T-helper 1 cell (primary cell): ENCODE results near the gene ADAMTS1.

Source experiments
- DNase-seq, 5 donors: peaks; one replicate each; pipeline ENCODE4 v3.0.0-alpha.2; 2012 to 2020

Gene ADAMTS1

DNA sequence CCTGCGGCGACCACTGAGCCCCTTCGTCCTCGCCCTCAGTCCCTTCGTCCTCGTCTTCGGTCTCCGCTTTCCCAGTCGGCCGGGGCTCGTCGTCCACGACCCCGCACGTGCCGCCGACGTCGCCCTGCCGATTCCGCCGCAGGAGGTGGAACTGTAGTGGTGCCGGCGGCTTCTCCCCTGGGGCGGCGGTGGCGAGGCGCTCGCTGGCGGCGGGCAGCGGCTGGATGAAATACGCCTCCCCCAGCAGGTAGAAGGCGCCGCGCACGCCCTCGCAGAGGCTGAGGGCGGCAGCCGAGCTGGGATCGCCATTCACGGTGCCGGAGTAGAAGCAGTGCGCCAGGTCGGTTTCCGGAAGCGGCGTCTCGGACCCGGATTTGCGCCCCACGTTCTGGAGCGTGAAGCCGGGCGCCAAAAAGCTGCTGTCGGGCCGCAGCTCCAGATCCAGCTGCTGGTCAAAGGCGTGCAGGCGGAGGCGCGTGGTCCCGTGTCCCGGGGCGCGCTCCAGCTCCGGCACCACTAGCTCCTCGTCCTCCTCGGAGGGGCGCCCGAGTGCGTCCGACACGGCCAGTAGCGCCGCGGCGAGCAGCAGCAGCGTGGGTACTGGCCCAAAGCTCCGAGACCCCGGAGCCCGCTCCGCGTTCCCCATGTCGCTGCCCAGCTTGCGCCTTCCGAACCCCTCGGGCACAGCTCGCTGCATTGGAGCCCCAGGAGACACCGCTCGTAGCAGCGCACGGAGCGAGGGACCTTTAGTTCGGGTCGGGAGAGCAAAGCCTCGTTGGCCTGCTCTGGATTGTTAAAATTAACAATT is 747 bp downstream of the ADAMTS1 start:
- DNase-seq = no peak

DNA sequence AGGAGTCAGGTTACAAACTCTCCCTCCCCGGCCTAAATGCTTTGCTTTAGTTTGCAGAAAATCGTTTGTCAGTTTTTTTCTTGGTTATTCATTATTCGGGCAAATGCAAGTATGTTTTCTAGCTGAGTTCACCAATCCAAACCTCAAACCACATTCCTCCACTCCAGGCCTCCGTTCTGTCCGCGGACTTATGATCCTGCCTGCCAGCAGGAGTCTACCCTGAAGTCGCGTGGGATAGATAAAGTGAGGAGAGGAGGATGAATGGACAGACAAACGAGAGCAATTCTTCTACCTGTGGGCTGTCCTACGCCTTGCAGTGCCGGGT is 1.3 kb downstream of the ADAMTS1 start:
- DNase-seq = no peak

DNA sequence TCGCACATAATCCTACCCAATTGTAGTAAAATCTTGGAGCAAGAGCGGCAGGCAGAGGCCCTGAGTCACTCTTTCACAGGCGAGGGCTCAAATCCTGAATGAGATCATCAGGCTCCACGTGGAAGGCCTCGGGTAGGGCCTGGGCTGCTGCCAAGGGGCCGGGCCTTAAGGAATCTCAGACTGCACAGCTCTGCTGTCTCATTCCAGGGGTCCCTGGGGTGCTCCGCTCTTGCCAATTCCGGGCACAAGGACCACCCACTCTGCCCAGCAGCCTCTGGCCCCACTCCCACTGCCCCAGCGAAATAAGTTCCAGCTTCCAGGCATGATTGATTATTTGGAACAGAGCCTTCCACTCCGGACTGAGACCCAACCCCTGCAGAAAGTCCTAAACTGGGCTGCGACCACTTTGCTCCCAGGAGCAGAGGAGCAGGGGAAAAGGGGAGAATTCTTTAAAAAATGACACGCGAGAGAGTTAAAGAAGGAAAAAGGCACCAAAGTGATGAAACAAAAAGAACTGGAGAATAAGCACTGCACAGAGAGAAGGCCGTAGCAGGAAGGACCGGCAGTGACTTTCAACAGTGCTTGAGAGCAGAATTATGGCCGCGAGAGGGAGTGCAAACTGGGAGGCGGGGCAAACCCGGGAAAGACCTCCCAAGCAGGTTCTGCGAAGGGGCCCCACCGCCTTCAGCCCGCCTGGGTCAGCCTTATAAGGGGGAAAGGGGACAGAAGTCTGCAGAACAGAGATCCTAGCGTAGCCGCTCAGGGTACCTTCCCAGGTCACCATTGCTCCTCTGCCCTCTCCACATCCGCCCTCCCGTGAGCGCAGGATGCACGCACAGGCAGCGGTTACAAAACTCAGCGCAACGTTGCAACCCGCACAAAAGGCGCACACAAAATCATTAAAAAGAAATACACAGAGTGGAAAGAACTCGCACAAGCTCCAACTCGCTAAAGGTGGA is 2.0 kb downstream of the ADAMTS1 start:
- peak in 1 of 5 donors; percentile 67 for DNase-seq

DNA sequence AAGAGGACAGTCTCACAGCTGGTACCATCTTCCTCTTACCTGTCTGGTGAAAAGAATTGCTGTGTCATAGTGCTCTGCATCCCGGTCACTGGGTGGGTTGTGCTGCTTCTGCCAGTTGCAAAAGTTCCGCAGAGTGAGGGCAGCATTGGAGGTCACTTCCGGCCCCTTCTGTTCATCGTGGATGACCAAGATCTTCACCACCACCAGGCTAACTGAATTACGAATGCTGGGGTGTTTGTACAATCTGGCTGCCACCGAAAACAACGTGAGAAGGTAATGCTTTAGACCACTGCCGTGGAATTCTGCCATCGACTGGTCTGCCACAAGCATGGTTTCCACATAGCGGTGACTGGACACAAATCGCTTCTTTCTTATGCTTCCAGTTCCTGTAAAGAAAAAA is 2.9 kb downstream of the ADAMTS1 start:
- no peak for DNase-seq

DNA sequence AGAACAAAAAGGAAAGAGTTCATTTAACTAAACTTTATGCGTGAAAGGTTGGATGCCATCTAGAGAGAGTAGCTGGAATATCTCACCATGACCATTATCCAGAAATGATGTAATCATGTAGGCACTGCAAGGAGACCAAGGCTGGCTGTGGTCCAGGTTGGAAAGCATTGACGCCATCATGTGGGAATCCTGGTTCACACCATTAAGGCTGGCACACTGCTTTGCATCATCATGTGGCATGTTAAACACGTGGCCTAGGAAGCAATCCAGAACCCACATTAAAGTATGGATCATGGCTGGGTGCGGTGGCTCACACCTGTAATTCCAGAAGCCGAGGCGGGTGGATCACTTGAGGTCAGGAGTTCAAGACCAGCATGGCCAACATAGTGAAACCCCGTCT is 4.3 kb downstream of the ADAMTS1 start:
- DNase-seq = no peak

DNA sequence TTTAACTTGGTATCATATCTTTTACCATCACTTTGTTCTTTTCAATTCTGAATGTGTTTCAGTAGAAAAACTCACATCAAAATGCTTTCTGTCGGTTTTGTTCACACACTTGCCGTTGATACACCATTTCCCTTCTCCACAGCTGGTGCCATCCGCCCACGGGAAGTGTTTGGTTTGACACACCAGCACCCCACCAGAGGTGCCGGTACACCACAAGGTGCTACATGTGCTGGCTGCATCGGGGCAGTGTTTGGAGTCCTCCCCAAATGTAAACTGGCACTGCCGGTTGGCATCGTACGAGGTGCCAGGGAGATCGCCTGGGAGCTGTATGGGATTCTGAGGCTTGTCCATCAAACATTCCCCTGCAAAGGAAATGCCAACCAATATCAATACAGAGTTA is 5.0 kb downstream of the ADAMTS1 start:
- DNase-seq = peak in 1 of 5 donors; percentile 41

DNA sequence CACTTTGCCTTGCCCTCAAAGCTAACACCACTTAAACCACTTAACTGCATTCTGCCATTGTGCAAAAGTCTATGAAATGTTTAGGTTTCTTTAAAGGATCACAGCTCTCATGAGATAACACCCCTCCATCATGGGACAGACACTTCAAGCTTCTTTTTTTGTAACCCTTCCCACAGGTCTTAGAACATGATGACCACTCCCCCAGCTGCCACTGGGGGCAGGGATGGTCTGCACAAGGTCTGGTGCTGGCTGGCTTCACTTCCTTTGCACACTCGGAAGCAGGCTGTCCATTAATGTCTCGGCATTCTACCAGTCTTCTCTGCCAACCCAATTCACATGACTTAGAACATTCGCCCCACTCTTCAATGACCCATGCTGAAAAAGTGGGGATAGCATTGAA is 7.7 kb downstream of the ADAMTS1 start:
- no peak for DNase-seq

DNA sequence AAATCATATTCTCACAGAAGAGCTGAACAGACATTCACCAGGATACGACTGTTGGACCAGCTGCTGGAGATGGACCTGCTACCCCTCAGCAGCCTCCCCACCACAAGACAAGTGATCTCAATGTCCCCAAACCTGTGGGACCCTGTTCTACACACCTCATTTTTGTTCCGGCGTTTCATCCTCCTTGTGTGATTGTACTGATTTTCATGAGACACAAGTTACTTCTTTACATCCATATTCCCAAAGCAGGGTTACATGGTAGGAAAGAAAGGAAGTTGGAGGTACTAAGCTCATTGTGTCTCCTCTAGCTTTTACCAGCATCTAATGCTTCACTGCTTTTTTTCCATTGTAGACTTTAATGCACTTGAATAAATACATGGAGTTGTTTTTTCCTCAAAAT is 8.7 kb downstream of the ADAMTS1 start:
- DNase-seq = no peak

DNA sequence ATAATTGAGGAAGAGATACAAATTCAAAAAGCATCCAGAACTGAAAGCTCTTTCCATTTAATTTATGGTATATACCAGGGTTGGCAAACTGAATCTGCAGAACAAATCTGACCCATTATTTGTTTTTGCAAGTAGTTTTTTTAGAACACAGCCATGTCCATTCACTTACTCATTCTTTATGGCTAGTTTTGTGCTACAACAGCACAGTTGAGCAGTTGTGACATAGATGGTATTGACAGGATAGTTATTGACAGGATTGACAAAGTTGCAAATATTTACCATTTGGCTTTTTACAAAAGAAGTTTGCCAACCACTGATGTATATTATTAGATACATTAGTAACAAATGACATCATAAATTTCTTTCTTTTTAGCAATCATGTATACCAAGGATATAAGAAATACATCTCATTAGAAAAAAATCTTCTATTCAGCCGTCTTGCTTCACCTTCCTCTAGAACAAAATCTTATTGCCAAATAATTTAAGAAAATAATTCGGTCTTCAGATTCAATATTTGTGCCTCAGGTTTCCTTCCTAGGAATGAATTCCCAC is 9.4 kb downstream of the ADAMTS1 start:
- DNase-seq = no peak

DNA sequence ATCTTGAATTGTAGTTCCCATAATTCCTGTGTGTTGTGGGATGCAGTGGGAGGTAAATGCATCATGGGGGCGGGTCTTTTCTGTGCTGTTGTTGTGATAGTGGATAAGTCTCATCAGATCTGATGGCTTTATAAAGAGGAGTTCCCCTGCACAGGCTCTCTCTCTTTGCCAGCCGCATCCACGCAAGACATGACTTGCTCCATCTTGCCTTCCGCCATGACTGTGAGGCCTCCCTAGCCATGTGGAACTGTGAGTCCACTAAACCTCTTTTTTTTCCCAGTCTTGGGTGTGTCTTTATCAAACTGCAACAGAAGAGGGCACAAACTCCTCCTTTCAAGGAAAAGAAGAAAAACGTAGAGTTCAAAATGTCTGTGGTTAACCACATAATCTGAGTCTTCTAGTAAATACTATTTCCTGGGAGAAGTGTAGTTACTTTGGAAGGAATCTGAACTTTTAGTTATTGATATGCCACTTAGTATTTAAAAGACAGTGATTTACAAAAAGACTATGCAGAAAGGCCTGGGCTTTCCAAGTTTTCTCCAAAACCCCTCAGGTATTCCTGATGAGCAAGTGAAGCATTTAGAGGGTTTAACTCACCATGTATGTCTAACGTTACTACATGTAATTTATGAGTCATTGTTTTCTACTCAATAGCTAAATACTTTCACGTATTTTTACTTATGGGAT is 10.0 kb downstream of the ADAMTS1 start:
- no peak for DNase-seq

DNA sequence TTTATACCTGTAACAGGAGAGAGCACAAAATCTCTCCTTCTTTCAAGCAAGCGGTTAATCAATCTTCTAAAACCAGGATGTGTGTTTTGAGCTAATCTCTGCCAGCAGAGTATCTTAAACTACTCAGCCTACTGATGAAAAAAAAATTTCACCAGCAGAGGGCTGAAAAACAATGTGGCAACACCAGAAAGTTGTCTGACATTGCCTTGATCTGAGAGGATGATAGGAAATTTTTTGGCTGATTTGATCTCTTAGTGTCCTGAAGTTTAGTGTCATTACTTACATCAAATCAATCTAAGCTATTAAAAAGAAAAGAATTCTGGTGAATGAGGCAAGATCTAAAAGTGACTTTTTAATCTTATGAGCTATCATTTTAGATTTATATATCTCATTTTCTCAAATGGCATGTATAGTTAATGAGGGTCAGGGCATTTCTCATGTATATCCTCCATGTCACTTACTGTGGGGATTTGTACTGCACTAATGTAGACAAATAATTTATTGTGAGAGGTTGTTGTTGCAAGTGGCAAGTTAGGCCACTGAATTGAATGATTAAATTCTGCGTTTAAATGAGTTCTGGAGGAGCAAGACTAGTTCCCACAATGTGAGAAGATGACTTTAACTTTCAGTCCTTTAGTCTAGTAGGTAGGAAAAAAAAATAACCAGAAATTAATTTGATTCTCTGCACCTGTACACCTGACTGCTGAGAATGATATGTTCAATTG is 10.9 kb downstream of the ADAMTS1 start:
- no peak for DNase-seq

DNA sequence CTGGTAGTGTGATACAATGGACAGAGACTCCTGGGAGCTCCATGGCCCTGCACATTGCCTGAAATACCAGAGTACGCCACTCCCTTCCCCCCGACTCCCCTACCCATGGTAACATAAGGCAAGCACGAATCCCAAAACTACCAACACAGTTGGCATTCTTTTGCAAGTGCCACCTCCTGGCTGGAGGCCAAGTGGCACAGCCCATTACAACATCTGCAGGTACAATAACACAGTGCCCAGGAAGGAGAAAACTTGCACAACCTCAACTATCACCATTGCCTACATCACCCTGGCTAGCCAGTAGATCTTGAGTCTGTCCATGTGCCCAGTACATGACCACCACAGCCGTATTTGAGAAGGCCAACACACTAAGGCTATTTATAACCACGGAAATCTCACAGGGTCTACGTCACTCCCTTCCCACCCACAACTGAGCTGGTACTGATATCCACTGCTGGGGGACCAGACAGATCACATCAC is 11.7 kb downstream of the ADAMTS1 start:
- DNase-seq = no peak

DNA sequence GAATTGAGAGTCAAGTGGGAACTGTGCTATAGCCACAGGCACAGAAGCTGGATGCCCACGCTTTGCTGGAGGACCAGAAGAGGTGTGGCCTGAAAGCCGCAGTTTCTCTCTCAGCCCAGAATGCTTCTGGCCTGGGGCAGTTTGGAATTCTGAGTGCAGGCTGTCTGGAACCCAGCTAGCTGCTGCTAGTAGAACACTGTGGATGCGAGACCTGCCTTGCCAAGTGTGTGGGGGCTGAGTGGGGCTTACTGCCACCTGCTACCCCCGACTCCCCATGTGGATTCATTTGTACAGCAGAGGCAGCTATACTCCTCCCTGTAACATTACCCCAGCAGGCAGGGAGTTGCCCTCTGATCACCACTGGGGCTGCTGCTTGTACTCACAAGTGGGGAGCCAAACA is 12.2 kb downstream of the ADAMTS1 start:
- no peak for DNase-seq

DNA sequence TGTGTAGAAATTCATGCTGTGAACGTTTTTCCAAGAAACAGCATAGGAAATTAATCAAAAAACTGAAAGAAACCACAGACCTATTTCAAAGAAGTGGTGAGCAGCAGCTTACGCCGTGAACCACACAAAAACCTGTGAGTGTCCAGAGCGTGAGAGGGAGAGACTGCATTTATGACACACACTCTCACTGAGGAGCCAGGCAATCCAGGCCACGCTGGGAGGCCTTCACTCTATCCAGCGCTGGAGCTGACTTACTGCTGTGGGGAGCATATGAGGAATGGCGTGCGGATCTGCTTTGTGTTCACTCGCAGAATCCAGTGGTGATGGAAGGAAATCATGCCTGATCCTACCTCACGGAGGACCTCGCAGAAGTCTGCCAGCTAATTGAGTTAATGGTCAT is 12.7 kb downstream of the ADAMTS1 start:
- peak in 1 of 5 donors; percentile 48 for DNase-seq

DNA sequence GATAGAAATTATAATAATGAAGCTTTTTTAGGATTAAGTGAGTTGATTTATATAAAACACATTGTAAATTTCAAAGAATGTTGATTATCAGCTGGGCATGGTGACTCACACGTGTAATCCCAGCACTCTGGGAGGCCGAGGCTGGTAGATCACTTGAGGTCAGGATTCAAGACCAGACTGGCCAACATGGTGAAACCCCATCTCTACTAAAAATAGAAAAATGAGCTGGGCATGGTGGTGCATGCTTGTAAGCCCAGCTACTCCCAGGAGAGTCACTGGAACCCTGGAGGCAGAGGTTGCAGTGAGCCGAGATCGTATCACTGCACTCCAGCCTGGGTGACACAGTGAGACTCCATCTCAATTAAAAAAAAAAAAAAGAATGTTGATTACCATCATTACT is 18.4 kb downstream of the ADAMTS1 start:
- DNase-seq = no peak

DNA sequence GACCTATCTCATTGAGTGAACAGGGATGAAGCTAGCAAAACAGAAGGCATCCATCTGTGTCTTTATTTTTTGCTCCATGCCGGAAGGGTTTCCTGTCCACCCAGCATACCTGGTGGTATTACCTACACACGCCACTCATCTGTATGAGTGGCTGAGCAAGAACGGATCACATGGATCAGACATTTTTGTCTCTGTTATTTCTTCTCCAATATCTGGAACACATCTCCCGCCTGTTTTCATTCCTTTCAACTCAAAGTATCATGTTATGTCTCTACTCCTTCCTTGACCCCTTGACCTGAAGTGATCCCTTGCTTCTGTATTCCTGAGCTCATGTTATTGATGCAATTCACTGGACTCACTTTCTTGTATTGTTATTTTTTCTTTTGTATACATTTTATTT is 24.7 kb downstream of the ADAMTS1 start:
- DNase-seq = no peak

DNA sequence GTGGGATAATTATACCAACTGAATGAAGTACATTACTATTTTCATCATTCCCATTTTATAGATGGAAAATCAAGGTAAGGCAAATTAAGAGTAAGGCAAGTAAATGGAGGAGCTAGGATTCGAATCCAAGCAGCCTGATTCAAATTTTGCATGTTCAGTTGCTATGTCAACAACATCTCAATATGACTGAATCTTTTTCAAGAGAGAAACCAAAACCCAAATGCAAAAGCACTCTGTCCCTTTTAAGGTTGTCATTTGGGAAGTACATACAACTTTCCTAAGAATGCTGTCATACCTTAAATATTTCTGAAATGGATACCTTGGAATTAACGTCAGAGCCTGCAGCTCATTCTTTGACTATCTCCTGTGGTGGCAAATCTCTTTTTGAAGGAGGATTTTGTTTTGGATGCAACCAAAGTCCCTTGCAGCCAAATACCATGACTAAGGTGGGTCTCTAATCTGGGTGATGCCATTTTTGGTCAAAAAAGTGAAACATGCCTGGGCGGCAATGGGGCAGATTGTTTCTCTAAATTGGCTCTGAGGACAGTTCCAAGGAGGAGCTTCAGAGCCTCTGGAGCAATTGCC is 25.4 kb downstream of the ADAMTS1 start:
- DNase-seq = no peak

DNA sequence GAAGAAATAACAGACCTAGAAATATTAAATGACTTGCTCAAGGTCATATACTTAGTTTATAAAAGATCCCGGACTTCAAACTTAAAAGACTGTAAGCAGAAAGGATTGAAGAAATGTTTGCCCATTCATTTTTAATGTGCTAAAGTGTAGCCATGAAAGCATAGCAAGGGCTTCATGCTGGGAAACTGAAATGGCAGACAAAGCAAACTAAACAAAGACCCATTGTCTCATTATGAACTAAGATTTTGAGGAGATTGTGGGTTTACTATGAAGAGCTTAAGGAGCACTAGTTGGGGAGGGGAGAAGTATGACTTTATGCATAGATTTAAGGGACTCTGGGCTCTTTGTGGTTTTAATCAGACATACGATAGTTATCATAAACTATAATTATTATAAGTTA is 26.3 kb downstream of the ADAMTS1 start:
- DNase-seq = no peak

DNA sequence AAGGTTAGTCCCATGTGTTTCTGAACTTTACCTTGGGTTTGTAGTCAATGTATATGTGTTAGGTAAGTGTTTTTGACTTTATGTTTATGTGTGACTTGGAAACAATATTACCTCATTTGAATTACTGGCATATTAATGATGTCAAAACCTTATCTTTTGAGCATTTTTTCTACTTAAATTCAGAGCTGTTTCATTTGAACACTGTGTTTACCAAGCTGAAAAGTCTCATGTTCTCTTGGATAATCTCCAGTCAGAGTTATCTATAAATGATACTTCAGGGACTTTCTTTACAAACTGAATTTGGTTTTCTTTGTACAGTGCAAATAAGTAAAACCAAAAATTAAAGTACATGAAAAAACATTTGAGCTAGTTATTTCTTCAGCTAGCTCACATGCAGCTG is 30.0 kb downstream of the ADAMTS1 start:
- DNase-seq = no peak

DNA sequence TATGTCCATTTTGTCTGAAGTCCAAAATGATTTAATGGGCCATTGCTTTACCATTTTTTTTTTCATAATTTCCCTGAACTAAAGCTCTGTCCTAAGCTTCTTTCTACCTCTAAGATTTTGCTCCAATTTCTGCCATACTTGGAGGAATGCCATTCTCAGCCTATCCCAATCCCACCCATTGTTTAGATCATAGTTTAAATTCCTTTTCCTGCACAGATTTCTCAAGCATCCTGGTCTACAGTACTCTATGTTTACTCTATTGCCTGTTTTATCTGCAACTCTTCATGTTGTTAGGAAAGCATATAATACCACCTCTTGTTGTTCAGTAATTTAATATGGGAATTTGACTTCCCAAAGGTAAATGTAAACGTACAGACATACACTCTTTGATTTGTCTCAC is 30.8 kb downstream of the ADAMTS1 start:
- no peak for DNase-seq

DNA sequence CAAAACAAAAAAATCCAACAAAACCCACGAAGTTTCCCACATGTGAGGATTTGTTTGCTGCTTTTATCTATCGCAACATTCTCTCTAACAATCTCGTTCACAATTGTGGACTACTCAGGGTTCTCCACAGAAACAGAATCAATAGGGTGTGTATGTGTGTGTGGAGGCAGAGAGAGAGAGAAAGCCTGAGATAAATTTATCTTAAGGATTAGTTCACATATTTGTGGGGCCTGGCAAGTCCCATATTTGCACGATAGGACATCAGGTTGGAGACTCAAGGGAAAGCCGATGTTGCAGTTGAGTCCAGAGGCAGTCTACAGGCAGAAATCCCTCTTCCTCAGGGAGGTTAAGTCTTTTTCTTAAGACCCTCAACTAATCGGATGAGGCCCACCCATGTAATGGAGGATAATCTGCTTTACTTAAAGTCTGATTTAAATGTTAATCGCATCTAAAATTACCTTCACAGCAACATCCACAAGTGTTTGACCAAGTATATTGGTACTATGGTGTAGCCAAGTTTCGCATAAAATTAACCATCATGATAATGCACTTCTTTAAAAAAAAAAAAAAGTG is 31.7 kb downstream of the ADAMTS1 start:
- DNase-seq = no peak

DNA sequence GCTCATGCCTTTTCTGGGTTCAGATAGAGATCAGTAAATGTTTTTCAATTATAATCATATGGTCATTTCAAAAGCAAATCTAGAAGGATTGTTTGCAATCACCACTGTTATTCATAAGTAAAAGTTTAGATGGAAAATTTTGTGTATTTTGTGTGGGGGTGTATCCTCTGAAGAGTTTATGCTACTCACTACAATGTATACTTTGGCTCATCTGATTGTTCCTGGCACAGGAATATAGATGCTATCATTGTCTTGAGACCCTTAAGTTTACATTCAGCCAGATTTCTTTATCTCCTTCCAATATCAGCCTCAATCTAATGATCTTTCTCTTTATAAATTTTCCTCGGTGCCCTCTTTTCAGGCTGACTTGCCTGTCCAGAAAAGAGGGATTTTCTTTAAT is 33.0 kb downstream of the ADAMTS1 start:
- no peak for DNase-seq
